Measurements from ENCODE around the gene ANKRD31. TPM values are rescaled to one million over a fixed set of nuclear protein-coding genes. Genes with fewer than 3 reads are reported as not detected.
"Not testable (repeated sequence)": the region's sequence is repeated elsewhere in the genome, so short reads cannot be mapped to it uniquely, and the experiment has no call there.

The ANKRD31 gene
- total RNA-seq, 1 experiment from 2014 or later, result not detected

DNA sequence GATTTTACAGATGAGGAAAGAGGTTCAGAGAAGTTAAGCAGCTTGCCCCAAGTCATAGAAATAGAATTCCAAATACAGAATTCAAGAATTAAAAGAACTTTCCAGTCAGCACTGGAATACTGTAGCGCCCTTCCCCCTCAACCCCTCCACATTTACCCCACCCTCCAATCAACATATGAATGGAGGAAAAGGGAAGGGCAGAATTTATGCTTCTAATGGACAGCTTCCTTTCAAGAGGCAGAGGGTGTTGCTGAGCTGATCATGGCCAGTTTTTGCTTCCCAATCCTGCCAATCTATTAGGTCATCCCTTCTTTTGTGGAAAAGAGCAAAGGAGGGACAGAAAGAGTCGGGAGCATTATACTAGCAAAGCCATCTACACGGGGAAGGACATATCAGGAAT, 39.1 kb upstream of the ANKRD31 start:
- in situ Hi-C loops (cut with HindIII; ENCODE audit: low pct_unique_long_range_greater_than_20kb, low sequenced_read_pairs), result no loop called here
- Histone ChIP-seq H3K27ac (ENCODE audit: low read length) (no peak overlapping the region), H3K36me3 (ENCODE audit: control insufficient read depth, insufficient read depth, low read length) (no peaks in the 10 kb centered on the region), H3K27me3 (ENCODE audit: control insufficient read depth, insufficient read depth, low read length) (peaks cover 2% of the 10 kb centered on the region; the same call in 1 of the 2 replicates), H3K4me3 (ENCODE audit: low read depth in 2 of 2, low read length in 2 of 2) (no peak overlapping the region), H3K4me1 (ENCODE audit: control insufficient read depth, insufficient read depth, low read length) (no peaks in the 10 kb centered on the region), H3K9me3 (ENCODE audit: control insufficient read depth, insufficient read depth, low read depth, low read length) (no peaks in the 10 kb centered on the region)
- no TSS peak for BruUV-seq (replicated peaks)
- TF ChIP-seq POLR2AphosphoS5 (IDR thresholded peaks at IDR 0.05; ENCODE audit: low read depth, low read length) (no peak), TCF7L2 (IDR thresholded peaks at IDR 0.05; ENCODE audit: low read depth, low read length) (no peak)
- DNase-seq (ENCODE audit: low read depth, low spot score) (no peak), ATAC-seq (no peak)
- intact Hi-C loops (cut with micrococcal nuclease; ENCODE audit: unreplicated experiment), result no loop called here
- POLR2A ChIA-PET, result no interaction called here
- CTCF ChIA-PET, result no interaction called here

DNA sequence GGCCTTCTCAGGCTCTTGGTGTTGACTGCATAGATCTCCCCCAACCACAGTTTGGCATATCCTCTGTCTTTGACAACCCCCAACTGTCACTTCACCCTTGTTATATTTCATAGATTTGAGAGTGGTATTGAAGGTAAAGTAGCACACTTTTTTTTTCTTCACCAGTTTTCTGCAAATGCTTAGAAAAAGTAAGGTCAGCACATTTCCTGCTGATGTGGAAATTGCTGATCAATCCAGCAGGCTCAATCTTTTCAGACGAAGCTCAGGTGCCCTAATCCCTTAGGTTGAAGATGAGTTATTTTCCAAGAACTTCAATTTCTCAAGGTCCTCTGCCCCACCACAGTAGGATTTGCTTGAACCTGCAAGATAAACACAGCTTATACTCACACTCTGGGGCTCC, 38.5 kb upstream of the ANKRD31 start:
- Histone ChIP-seq H3K4me1 (ENCODE audit: control insufficient read depth, insufficient read depth, low read length) (no peaks in the 10 kb centered on the region), H3K4me3 (ENCODE audit: low read depth in 2 of 2, low read length in 2 of 2) (no peak overlapping the region), H3K27ac (ENCODE audit: low read length) (no peak overlapping the region), H3K9me3 (ENCODE audit: control insufficient read depth, insufficient read depth, low read depth, low read length) (no peaks in the 10 kb centered on the region), H3K27me3 (ENCODE audit: control insufficient read depth, insufficient read depth, low read length) (peaks cover 2% of the 10 kb centered on the region; the same call in 1 of the 2 replicates), H3K36me3 (ENCODE audit: control insufficient read depth, insufficient read depth, low read length) (no peaks in the 10 kb centered on the region)
- POLR2A ChIA-PET, result no interaction called here
- BruUV-seq (replicated peaks), result no TSS peak
- ATAC-seq, result no peak
- CTCF ChIA-PET, result no interaction called here
- TF ChIP-seq, protein P1, sequence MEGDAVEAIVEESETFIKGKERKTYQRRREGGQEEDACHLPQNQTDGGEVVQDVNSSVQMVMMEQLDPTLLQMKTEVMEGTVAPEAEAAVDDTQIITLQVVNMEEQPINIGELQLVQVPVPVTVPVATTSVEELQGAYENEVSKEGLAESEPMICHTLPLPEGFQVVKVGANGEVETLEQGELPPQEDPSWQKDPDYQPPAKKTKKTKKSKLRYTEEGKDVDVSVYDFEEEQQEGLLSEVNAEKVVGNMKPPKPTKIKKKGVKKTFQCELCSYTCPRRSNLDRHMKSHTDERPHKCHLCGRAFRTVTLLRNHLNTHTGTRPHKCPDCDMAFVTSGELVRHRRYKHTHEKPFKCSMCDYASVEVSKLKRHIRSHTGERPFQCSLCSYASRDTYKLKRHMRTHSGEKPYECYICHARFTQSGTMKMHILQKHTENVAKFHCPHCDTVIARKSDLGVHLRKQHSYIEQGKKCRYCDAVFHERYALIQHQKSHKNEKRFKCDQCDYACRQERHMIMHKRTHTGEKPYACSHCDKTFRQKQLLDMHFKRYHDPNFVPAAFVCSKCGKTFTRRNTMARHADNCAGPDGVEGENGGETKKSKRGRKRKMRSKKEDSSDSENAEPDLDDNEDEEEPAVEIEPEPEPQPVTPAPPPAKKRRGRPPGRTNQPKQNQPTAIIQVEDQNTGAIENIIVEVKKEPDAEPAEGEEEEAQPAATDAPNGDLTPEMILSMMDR (IDR thresholded peaks at IDR 0.05), result no peak
- TF ChIP-seq, protein P2, sequence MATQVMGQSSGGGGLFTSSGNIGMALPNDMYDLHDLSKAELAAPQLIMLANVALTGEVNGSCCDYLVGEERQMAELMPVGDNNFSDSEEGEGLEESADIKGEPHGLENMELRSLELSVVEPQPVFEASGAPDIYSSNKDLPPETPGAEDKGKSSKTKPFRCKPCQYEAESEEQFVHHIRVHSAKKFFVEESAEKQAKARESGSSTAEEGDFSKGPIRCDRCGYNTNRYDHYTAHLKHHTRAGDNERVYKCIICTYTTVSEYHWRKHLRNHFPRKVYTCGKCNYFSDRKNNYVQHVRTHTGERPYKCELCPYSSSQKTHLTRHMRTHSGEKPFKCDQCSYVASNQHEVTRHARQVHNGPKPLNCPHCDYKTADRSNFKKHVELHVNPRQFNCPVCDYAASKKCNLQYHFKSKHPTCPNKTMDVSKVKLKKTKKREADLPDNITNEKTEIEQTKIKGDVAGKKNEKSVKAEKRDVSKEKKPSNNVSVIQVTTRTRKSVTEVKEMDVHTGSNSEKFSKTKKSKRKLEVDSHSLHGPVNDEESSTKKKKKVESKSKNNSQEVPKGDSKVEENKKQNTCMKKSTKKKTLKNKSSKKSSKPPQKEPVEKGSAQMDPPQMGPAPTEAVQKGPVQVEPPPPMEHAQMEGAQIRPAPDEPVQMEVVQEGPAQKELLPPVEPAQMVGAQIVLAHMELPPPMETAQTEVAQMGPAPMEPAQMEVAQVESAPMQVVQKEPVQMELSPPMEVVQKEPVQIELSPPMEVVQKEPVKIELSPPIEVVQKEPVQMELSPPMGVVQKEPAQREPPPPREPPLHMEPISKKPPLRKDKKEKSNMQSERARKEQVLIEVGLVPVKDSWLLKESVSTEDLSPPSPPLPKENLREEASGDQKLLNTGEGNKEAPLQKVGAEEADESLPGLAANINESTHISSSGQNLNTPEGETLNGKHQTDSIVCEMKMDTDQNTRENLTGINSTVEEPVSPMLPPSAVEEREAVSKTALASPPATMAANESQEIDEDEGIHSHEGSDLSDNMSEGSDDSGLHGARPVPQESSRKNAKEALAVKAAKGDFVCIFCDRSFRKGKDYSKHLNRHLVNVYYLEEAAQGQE (IDR thresholded peaks at IDR 0.05; ENCODE audit: insufficient read depth in 1 of 2, low read depth in 2 of 2, low read length in 1 of 2), result no peak
- intact Hi-C loops (cut with micrococcal nuclease; ENCODE audit: unreplicated experiment) (no loop called here), in situ Hi-C loops (cut with HindIII; ENCODE audit: low pct_unique_long_range_greater_than_20kb, low sequenced_read_pairs) (no loop called here)
- no peak for DNase-seq (ENCODE audit: low read depth, low spot score)

DNA sequence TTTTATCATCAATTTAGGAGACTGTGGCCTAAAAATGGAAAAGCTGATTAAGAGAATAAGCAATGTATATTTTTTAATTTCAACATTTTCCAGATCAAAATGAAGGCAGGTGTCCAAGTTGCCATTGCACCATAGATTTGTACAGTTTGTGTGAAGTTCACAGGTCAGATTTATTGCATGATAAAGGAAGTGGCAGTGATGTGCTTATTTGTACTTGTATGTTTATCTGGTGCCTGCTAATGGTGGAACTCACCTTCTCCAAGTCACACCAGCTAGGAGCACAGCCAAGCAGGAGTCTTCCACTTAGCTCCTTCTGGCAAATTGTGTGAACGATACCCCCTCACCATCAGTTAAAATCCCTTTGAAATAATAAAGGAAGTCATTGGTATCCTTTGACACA, 37.8 kb upstream of the ANKRD31 start:
- H3K9me3 ChIP-seq (ENCODE audit: control insufficient read depth, insufficient read depth, low read depth, low read length), result no peaks in the 10 kb centered on the region
- TF ChIP-seq SIN3A (IDR thresholded peaks at IDR 0.05; ENCODE audit: borderline replicate concordance, insufficient read depth, low read depth, low read length) (no peak), TCF7L2 (IDR thresholded peaks at IDR 0.05; ENCODE audit: low read depth, low read length) (no peak), POLR2AphosphoS5 (IDR thresholded peaks at IDR 0.05; ENCODE audit: low read depth, low read length) (no peak)
- TF ChIP-seq, protein P1 (IDR thresholded peaks at IDR 0.05), result no peak
- TF ChIP-seq, protein P2 (IDR thresholded peaks at IDR 0.05; ENCODE audit: insufficient read depth in 1 of 2, low read depth in 2 of 2, low read length in 1 of 2), result no peak
- H3K4me3 ChIP-seq (ENCODE audit: low read depth in 2 of 2, low read length in 2 of 2), result no peak overlapping the region
- ATAC-seq (no peak), DNase-seq (ENCODE audit: low read depth, low spot score) (no peak)
- ChIA-PET POLR2A (no interaction called here), CTCF (no interaction called here)
- no peak overlapping the region for H3K27ac ChIP-seq (ENCODE audit: low read length)
- in situ Hi-C loops (cut with HindIII; ENCODE audit: low pct_unique_long_range_greater_than_20kb, low sequenced_read_pairs), result no loop called here
- BruUV-seq (replicated peaks), result no TSS peak
- H3K36me3 ChIP-seq (ENCODE audit: control insufficient read depth, insufficient read depth, low read length), result no peaks in the 10 kb centered on the region
- H3K27me3 ChIP-seq (ENCODE audit: control insufficient read depth, insufficient read depth, low read length), result peaks cover 2% of the 10 kb centered on the region; the same call in 1 of the 2 replicates
- H3K4me1 ChIP-seq (ENCODE audit: control insufficient read depth, insufficient read depth, low read length), result no peaks in the 10 kb centered on the region
- intact Hi-C loops (cut with micrococcal nuclease; ENCODE audit: unreplicated experiment), result no loop called here

DNA sequence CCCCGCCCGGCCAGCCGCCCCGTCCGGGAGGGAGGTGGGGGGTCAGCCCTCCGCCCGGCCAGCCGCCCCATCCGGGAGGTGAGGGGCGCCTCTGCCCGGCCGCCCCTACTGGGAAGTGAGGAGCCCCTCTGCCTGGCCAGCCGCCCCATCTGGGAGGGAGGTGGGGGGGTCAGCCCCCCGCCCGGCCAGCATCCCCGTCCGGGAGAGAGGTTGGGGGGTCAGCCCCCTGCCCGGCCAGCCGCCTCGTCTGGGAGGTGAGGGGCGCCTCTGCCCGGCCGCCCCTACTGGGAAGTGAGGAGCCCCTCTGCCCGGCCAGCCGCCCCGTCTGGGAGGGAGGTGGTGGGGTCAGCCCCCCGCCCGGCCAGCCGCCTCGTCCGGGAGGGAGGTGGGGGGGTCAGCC, 33.9 kb upstream of the ANKRD31 start:
- intact Hi-C loops (cut with micrococcal nuclease; ENCODE audit: unreplicated experiment); in situ Hi-C loops (cut with HindIII; ENCODE audit: low pct_unique_long_range_greater_than_20kb, low sequenced_read_pairs); BruUV-seq (replicated peaks); H3K4me1 ChIP-seq (ENCODE audit: control insufficient read depth, insufficient read depth, low read length); H3K36me3 ChIP-seq (ENCODE audit: control insufficient read depth, insufficient read depth, low read length); DNase-seq (ENCODE audit: low read depth, low spot score); H3K27ac ChIP-seq (ENCODE audit: low read length); POLR2A ChIA-PET; CTCF ChIA-PET; H3K27me3 ChIP-seq (ENCODE audit: control insufficient read depth, insufficient read depth, low read length); ATAC-seq; H3K4me3 ChIP-seq (ENCODE audit: low read depth in 2 of 2, low read length in 2 of 2); H3K9me3 ChIP-seq (ENCODE audit: control insufficient read depth, insufficient read depth, low read depth, low read length): not testable (repeated sequence)

Measured in Panc1 (cell line).